Measurements from ENCODE around the gene TTC7B. TPM values are rescaled to one million over a fixed set of nuclear protein-coding genes. Genes with fewer than 3 reads are reported as not detected.

The TTC7B gene
- total and polyA plus RNA-seq, 2 of the 13 experiments (the other 11 are each of a cell fraction or from before 2014, with no cell fraction given), result 1.3 to 3.2 TPM

DNA sequence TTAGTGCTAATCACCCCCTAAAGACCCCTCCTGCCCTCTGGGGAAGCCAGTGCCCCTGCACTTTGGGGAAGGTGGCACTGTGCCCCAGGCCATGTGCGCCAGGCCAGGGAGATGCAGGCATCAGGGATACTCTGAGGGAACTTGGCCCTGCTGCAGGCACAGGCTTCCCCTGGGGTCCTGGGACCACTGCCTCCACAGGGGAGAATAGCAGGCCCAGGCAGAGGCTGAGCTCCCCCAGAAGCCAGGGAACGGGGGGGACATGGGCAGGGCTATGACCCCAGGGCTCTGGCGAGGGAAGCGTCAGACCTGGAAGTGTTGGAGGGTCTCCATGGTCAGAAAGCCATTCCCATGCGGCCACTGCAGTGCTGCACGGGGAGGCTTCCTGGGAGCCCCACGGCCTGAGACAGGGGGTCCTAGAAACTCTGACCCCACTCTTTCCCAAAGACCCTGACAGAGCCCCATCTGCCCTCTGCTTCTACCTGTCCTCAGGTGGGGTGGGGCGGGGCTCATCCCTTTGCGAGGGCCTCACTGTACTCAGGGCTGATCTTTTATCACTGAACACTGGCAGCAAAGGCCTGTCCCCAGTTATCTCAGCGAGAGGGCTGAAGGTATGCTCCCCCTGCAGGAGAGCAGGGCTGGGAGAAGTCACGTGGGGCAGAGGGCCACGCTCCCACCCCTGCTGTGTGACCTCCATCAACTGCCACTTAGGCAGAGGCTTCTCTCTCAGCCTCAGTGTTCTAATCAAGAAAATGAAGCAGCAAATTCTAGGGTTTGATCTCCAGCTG lies 259.4 kb downstream of the TTC7B start:
- H3K79me2 ChIP-seq (ENCODE audit: insufficient read depth, low read length), result no peaks in the 10 kb centered on the region
- ChIA-PET POLR2A (interaction anchor here (0.8 to 1.5 kb wide), 2 partner anchors 10 to 44 kb away, joined by 3 read pairs; no protein-coding TSS in a partner anchor), CTCF (ENCODE audit: low intra/inter-chr PET ratio, low total read pairs) (no interaction called here)
- WGBS (ENCODE audit: low lambda C conversion rate), result 30% methylated on average over 3 of the region's 12 CpGs
- no peaks in the 10 kb centered on the region for H3K36me3 ChIP-seq (replicated peaks in 1 of 2; ENCODE audit: control insufficient read depth in 1 of 2, insufficient read depth in 2 of 2, low read length in 2 of 2)
- no peaks in the 10 kb centered on the region for H3K9me3 ChIP-seq (ENCODE audit: low read length)
- no peak overlapping the region for H3K27ac ChIP-seq (ENCODE audit: extremely low read length, insufficient read depth, low read length)
- H3K27me3 ChIP-seq (ENCODE audit: control insufficient read depth in 1 of 2, insufficient read depth in 2 of 2, low read length in 2 of 2), result peaks cover 0 to 10% of the 10 kb centered on the region in 2 experiments; a peak in 3 of 5 replicates
- H2AFZ ChIP-seq (ENCODE audit: low read length), result no peak overlapping the region
- no TSS peak for BruUV-seq (replicated peaks)
- in situ Hi-C loops (cut with HindIII; ENCODE audit: extremely low pct_ligation_motif_present, low pct_unique_long_range_greater_than_20kb), result no loop called here
- FAIRE-seq (no peak), ATAC-seq (peak; percentile 65), DNase-seq (ENCODE audit: low spot score) (peak; percentile 14)
- no peaks in the 10 kb centered on the region for H4K20me1 ChIP-seq (ENCODE audit: insufficient read depth, low read length)
- intact Hi-C loops (cut with micrococcal nuclease; ENCODE audit: unreplicated experiment), result loop anchor here (1.0 kb wide), 1 partner anchor 158 kb away; no protein-coding TSS in a partner anchor
- peak overlapping the region; percentile 78 for H3K4me2 ChIP-seq (ENCODE audit: low read depth, low read length)
- no peak overlapping the region; the same call in 1 of the 2 replicates for H3K9ac ChIP-seq (ENCODE audit: insufficient read depth, low read depth, low read length)
- peaks cover 20% of the 10 kb centered on the region for H3K4me1 ChIP-seq (ENCODE audit: insufficient read depth, low read length)
- peak overlapping the region in 1 of 3 experiments; percentile 67; a peak in 1 of 6 replicates for H3K4me3 ChIP-seq (replicated peaks in 1 of 3; ENCODE audit: insufficient read depth in 1 of 3, low read depth in 2 of 3, low read length in 3 of 3)
- TF ChIP-seq SRF (IDR thresholded peaks at IDR 0.05; ENCODE audit: low read depth, low read length), result no peak
- no peak for TF ChIP-seq MYNN (CRISPR knock-in tag; IDR thresholded peaks at IDR 0.05; ENCODE audit: low read depth)
- TF ChIP-seq ZC3H13 (CRISPR knock-in tag; IDR thresholded peaks at IDR 0.05), result no peak
- TF ChIP-seq, protein P1, sequence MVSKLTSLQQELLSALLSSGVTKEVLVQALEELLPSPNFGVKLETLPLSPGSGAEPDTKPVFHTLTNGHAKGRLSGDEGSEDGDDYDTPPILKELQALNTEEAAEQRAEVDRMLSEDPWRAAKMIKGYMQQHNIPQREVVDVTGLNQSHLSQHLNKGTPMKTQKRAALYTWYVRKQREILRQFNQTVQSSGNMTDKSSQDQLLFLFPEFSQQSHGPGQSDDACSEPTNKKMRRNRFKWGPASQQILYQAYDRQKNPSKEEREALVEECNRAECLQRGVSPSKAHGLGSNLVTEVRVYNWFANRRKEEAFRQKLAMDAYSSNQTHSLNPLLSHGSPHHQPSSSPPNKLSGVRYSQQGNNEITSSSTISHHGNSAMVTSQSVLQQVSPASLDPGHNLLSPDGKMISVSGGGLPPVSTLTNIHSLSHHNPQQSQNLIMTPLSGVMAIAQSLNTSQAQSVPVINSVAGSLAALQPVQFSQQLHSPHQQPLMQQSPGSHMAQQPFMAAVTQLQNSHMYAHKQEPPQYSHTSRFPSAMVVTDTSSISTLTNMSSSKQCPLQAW (CRISPR knock-in tag; IDR thresholded peaks at IDR 0.05), result no peak
- TF ChIP-seq, protein P2, sequence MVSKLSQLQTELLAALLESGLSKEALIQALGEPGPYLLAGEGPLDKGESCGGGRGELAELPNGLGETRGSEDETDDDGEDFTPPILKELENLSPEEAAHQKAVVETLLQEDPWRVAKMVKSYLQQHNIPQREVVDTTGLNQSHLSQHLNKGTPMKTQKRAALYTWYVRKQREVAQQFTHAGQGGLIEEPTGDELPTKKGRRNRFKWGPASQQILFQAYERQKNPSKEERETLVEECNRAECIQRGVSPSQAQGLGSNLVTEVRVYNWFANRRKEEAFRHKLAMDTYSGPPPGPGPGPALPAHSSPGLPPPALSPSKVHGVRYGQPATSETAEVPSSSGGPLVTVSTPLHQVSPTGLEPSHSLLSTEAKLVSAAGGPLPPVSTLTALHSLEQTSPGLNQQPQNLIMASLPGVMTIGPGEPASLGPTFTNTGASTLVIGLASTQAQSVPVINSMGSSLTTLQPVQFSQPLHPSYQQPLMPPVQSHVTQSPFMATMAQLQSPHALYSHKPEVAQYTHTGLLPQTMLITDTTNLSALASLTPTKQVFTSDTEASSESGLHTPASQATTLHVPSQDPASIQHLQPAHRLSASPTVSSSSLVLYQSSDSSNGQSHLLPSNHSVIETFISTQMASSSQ (IDR thresholded peaks at IDR 0.05; ENCODE audit: low read depth), result no peak
- TF ChIP-seq, protein P2 (CRISPR knock-in tag; IDR thresholded peaks at IDR 0.05; ENCODE audit: borderline replicate concordance), result no peak
- TF ChIP-seq ISX (CRISPR knock-in tag; conservative IDR thresholded peaks at IDR 0.05), result no peak
- no peak for TF ChIP-seq CBX5 (CRISPR knock-in tag; IDR thresholded peaks at IDR 0.05; ENCODE audit: borderline replicate concordance)
- TF ChIP-seq, protein P3, sequence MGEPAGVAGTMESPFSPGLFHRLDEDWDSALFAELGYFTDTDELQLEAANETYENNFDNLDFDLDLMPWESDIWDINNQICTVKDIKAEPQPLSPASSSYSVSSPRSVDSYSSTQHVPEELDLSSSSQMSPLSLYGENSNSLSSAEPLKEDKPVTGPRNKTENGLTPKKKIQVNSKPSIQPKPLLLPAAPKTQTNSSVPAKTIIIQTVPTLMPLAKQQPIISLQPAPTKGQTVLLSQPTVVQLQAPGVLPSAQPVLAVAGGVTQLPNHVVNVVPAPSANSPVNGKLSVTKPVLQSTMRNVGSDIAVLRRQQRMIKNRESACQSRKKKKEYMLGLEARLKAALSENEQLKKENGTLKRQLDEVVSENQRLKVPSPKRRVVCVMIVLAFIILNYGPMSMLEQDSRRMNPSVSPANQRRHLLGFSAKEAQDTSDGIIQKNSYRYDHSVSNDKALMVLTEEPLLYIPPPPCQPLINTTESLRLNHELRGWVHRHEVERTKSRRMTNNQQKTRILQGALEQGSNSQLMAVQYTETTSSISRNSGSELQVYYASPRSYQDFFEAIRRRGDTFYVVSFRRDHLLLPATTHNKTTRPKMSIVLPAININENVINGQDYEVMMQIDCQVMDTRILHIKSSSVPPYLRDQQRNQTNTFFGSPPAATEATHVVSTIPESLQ (CRISPR knock-in tag; conservative IDR thresholded peaks at IDR 0.05), result no peak
- no peak for TF ChIP-seq PITX1 (CRISPR knock-in tag; IDR thresholded peaks at IDR 0.05)
- TF ChIP-seq, protein P4, sequence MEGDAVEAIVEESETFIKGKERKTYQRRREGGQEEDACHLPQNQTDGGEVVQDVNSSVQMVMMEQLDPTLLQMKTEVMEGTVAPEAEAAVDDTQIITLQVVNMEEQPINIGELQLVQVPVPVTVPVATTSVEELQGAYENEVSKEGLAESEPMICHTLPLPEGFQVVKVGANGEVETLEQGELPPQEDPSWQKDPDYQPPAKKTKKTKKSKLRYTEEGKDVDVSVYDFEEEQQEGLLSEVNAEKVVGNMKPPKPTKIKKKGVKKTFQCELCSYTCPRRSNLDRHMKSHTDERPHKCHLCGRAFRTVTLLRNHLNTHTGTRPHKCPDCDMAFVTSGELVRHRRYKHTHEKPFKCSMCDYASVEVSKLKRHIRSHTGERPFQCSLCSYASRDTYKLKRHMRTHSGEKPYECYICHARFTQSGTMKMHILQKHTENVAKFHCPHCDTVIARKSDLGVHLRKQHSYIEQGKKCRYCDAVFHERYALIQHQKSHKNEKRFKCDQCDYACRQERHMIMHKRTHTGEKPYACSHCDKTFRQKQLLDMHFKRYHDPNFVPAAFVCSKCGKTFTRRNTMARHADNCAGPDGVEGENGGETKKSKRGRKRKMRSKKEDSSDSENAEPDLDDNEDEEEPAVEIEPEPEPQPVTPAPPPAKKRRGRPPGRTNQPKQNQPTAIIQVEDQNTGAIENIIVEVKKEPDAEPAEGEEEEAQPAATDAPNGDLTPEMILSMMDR (CRISPR knock-in tag; IDR thresholded peaks at IDR 0.05), result peak; percentile 31
